ENCODE results near the gene HDDC3.

The HDDC3 gene

DNA sequence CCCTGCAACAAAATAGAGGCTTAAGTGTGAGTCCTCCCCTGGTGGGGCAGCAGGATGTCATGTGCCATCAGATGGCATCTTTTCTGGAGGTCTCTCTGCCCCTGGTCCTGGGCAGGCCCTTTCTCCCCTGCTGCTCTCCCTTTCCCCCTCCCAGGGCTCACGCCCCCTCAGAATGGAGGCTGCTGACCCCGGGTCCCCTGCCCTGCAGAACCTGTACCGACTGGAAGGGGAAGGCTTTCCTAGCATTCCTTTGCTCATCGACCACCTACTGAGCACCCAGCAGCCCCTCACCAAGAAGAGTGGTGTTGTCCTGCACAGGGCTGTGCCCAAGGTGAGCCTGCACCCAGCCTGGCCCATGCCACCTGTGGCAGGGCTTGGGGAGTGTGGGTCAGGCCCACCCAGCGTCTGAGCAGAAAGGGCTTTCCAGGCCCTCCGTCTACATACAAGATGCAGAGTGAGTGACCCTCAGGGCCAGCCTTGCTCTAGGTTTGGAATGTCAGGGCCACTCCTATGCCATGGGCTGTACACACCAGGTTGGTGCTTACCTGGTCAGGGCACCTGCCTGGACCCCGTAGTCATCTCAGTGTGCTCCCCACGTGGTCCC lies 40.9 kb downstream of the HDDC3 start:
- DNase-seq (ENCODE audit: low spot score): no peak

DNA sequence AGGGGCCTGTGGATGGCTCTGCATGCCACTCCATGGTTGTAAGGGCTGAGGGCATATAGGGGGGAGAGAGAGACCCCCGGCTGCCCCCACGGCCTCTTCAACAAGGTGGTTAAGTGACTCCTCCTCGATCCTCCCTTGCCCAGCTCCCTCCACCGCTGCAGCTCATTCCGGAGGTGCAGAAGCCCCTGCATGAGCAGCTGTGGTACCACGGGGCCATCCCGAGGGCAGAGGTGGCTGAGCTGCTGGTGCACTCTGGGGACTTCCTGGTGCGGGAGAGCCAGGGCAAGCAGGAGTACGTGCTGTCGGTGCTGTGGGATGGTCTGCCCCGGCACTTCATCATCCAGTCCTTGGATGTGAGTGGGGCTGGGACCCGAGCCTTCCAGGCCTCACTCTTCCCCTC lies 41.5 kb downstream of the HDDC3 start:
- DNase-seq (ENCODE audit: low spot score): no peak

DNA sequence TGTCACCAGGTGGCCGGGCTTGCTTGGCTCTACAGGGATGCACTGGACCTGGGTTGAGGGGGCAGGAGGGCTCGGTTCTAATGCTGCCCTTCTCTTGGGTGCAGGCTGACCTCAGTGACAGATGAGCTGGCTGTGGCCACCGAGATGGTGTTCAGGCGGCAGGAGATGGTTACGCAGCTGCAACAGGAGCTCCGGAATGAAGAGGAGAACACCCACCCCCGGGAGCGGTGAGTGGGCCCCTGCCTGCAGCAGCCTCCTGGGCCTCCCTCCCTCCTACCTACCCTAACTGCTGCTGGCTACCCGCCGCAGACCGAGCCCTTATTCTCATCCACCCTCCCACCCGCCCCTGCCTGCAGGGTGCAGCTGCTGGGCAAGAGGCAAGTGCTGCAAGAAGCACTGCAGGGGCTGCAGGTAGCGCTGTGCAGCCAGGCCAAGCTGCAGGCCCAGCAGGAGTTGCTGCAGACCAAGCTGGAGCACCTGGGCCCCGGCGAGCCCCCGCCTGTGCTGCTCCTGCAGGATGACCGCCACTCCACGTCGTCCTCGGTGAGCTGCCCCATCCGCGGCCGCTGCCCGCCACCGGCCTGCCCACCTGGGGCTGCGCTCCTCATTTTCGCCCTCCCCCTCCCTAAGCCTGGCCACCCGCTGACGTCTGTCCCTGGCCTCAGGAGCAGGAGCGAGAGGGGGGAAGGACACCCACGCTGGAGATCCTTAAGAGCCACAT lies 42.5 kb downstream of the HDDC3 start:
- no peak for DNase-seq (ENCODE audit: low spot score)

- no peak for DNase-seq (ENCODE audit: low spot score)
Measured at GRCh38 chr15:90889313-90889730, 43.0 kb downstream of the HDDC3 start.

- no peak for DNase-seq (ENCODE audit: low spot score)
Measured at GRCh38 chr15:90887037-90887481, 45.3 kb downstream of the HDDC3 start.

GRCh38 chr15:90886291-90886614 lies 46.1 kb downstream of the HDDC3 start:
- DNase-seq (ENCODE audit: low spot score): no peak

DNA sequence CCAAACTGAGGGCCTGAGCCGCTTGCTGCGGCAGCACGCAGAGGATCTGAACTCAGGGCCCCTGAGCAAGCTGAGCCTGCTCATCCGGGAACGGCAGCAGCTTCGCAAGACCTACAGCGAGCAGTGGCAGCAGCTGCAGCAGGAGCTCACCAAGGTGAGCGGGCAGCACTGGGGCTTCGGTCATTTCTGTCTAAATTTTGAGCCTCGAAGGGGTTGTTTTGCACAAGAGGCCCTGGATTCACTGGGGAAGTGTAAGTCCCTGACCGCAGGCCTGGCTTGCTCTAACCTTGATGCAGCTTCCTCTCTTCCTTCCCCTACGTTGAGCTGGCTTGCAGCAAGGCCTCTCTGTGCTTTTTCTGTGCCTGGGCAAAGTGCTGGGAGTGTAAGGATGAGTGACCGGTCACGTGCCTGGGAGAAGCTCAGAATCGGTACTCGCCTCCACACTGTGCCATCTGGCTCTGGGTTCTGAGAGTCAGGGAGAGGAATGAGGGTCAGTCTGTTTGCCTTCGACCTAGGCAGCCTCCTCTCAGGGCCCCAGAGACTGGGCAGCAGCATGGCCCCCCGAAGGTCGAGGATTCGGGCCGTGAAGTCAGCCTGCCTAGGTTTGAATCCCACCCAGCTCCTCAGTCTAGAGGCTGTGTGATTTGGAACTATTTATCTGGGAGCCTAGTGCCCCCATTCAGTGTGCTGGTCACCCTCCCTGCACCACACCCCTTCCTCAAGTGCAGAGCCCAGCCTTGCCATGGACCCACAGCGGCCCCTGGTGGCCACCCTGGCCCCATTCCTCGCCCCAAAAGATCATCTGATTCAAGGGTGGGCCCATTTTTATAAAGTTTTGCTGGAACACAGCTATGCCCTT lies 46.7 kb downstream of the HDDC3 start:
- peak; percentile 77 for DNase-seq (ENCODE audit: low spot score)

DNA sequence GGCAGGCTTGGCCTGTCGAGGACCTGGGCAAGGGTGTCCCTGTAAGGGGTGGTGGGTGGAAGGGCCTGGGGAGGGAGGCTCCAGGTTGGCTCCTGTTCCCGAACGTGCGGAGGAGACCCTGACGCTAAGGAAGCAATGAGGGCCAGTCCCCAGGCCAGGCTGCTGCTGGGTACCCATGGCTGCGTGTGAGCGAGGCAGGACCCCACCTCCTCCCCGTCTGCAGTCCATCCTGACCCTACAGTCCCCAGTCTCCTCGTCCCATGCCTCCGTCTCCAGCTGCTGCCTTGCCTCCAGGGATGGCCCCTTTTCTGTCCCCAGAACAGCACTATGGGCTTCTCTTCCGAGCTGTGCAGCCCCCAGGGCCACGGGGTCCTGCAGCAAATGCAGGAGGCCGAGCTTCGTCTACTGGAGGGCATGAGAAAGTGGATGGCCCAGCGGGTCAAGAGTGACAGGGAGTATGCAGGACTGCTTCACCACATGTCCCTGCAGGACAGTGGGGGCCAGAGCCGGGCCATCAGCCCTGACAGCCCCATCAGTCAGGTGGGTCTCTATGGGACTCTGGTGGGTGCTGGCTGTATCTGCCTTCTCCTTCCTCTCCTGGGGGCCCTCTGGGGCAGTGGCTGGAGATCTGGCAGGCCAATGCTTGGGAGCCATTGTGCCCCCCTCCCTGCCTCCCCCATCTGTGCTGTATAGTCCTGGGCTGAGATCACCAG lies 47.5 kb downstream of the HDDC3 start:
- DNase-seq (ENCODE audit: low spot score): no peak

GRCh38 chr15:90883976-90884718 lies 48.2 kb downstream of the HDDC3 start, which contains the start of gene FES:
Gene FES (plus strand): TSS chr15:90884504. CDS start chr15:90885046, 542 bp downstream.
- peak; percentile 63 for DNase-seq (ENCODE audit: low spot score)

- DNase-seq (ENCODE audit: low spot score): no peak
Measured at GRCh38 chr15:90883526-90883975, 48.8 kb downstream of the HDDC3 start.

DNA sequence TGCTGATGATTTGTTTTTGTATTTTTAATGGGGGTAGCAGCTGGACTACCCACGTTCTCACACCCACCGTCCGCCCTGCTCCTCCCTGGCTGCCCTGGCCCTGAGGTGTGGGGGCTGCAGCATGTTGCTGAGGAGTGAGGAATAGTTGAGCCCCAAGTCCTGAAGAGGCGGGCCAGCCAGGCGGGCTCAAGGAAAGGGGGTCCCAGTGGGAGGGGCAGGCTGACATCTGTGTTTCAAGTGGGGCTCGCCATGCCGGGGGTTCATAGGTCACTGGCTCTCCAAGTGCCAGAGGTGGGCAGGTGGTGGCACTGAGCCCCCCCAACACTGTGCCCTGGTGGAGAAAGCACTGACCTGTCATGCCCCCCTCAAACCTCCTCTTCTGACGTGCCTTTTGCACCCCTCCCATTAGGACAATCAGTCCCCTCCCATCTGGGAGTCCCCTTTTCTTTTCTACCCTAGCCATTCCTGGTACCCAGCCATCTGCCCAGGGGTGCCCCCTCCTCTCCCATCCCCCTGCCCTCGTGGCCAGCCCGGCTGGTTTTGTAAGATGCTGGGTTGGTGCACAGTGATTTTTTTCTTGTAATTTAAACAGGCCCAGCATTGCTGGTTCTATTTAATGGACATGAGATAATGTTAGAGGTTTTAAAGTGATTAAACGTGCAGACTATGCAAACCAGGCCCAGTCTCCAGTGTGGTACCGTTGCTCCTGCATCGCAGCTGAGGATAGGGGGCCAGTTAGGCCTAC lies 49.4 kb downstream of the HDDC3 start:
- DNase-seq (ENCODE audit: low spot score): no peak

DNA sequence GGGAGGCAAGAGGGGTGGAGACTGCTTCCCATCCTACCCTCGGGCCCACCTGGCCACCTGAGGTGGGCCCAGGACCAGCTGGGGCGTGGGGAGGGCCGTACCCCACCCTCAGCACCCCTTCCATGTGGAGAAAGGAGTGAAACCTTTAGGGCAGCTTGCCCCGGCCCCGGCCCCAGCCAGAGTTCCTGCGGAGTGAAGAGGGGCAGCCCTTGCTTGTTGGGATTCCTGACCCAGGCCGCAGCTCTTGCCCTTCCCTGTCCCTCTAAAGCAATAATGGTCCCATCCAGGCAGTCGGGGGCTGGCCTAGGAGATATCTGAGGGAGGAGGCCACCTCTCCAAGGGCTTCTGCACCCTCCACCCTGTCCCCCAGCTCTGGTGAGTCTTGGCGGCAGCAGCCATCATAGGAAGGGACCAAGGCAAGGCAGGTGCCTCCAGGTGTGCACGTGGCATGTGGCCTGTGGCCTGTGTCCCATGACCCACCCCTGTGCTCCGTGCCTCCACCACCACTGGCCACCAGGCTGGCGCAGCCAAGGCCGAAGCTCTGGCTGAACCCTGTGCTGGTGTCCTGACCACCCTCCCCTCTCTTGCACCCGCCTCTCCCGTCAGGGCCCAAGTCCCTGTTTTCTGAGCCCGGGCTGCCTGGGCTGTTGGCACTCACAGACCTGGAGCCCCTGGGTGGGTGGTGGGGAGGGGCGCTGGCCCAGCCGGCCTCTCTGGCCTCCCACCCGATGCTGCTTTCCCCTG lies 50.2 kb downstream of the HDDC3 start:
- DNase-seq (ENCODE audit: low spot score): no peak

GRCh38 chr15:90881181-90881977 lies 51.0 kb downstream of the HDDC3 start:
- no peak for DNase-seq (ENCODE audit: low spot score)

DNA sequence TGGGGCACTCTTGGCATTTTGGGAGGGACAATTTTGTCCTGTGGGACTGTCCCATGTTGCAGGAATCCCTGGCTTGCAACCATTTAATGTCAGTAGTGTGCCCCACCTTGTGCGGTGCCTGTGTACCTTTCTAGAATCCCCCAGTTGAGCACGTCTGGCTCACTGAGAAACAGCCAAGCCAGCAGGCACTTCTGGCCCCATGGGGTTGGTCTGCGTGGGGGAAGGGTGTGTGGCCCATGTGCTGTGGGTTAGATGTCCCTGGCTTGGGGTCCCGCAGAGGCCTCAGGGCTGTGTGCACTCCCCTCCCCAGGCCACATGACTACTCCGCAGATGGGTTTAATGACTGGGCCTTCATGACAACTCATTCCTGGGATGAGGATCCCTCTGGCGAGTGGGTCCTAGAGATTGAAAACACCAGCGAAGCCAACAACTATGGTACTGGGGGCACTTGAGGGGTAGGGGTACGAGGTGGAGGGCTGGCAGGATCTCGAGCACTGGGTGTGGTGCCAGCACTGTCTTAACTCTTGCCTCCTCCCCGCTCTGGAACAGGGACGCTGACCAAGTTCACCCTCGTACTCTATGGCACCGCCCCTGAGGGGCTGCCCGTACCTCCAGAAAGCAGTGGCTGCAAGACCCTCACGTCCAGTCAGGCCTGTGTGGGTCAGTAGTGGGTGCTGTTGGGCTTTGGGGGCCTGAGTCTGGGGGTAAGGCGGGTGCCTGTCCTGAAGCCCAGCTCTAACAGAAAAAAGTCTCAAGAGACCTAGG lies 51.8 kb downstream of the HDDC3 start:
- no peak for DNase-seq (ENCODE audit: low spot score)

All from AG20443 (cell line).